Cardiac fibroblast (primary cell): Measurements from ENCODE around the gene ASTN2.

Experiments
- DNase-seq, 2 donors: peaks; one replicate each; pipeline versions ENCODE4 v3.0.0 to v3.0.0-alpha.2; 2010; ENCODE audit warnings: low read depth in 2 of 2
- H3K4me3 ChIP-seq, 2 donors: replicated peaks in 1 of 2; 1 replicate in 1 of 2; 2 replicates in 1 of 2; pipeline ENCODE4 v1.5.1; 2011; ENCODE audit warnings: low read depth in 2 of 2, low read length in 2 of 2, mild to moderate bottlenecking in 2 of 2, moderate library complexity in 1 of 2
- TF ChIP-seq, protein P1 (sequence below): IDR thresholded peaks from one replicate; pipeline ENCODE4 v1.5.1; 2011; ENCODE audit warnings: low read depth, mild to moderate bottlenecking, low read length, inconsistent platforms

ASTN2 gene

DNA sequence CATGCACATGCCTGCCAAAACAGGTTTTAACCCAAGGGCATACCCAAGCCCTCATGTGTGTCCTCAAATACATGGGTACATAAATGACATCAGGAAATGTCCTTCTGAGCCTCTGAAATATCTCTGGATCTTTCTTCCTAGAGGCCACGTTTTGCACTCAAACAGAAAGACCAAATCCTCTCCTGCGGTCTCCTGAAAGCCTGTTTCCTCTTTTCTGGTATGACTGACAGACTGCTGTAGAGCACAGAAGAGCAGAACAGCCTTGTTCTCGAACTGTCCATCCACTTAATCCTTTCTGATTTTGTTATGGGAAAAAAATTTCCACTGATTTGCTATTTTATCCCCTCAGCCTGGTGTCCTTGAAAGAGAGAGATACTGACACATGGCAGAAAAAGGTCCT is 107.2 kb downstream of the ASTN2 start:
- H3K4me3 ChIP-seq: no peak overlapping the region
- no peak for DNase-seq
- TF ChIP-seq, protein P1, sequence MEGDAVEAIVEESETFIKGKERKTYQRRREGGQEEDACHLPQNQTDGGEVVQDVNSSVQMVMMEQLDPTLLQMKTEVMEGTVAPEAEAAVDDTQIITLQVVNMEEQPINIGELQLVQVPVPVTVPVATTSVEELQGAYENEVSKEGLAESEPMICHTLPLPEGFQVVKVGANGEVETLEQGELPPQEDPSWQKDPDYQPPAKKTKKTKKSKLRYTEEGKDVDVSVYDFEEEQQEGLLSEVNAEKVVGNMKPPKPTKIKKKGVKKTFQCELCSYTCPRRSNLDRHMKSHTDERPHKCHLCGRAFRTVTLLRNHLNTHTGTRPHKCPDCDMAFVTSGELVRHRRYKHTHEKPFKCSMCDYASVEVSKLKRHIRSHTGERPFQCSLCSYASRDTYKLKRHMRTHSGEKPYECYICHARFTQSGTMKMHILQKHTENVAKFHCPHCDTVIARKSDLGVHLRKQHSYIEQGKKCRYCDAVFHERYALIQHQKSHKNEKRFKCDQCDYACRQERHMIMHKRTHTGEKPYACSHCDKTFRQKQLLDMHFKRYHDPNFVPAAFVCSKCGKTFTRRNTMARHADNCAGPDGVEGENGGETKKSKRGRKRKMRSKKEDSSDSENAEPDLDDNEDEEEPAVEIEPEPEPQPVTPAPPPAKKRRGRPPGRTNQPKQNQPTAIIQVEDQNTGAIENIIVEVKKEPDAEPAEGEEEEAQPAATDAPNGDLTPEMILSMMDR: no peak

DNA sequence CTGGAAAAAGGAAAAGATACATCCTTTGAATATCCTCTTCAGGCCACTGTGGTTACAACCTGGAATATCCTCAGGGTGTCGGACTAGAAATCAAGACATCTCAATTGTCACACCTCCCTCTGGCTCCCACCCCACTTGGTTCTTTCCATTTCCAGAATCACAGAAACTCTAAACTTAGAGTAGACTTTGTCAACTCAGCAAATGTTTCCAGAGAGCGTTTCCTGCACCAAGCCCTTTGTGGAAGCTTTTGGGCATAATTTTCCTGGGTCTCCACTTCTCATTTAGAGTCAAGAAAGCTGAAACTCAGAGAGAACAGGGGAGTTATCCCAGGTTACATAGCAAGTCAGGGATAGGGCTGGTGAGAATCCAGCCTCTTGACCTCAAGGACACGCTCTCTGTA is 108.8 kb downstream of the ASTN2 start:
- H3K4me3 ChIP-seq: no peak overlapping the region
- no peak for DNase-seq
- TF ChIP-seq, protein P1: no peak

DNA sequence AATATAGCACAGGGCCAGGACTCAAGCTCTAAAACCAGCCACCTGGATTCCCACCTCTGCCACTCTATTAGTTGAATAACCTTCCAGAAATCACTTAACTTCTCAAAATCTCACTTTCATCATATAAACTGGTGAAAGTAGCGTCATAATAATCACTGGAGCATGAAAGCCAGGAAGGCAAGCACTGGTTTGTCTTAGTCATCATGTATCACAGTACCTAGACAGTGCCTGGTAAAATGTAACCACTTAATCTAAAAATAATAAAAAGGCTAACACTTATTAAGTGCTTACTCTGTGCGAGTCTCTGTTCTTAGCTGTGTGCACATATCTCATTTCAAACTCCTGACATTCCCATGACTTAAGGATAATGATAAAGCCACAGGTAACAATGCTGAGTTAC is 109.4 kb downstream of the ASTN2 start:
- TF ChIP-seq, protein P1: no peak
- H3K4me3 ChIP-seq: no peak overlapping the region
- DNase-seq: no peak

DNA sequence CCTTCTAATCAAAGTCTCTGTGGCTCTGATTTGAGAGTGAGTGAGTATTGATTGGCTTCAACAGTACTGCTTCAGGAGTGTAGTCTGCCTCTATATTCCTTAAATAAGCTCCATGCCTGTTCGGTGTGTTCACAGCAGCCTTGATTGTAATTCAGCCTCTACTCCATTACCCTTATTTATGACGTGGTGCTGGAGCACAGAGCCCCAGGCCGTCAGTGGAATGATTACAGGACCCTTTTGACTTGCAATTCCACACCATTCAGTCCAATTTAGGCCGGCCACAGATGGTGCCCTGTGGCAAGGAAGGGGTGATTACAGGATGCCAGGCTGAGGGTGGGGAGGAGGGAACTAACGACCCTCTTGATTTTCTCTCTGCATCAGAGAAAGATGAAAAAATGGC is 110.3 kb downstream of the ASTN2 start:
- H3K4me3 ChIP-seq: no peak overlapping the region
- TF ChIP-seq, protein P1: no peak
- DNase-seq: no peak

DNA sequence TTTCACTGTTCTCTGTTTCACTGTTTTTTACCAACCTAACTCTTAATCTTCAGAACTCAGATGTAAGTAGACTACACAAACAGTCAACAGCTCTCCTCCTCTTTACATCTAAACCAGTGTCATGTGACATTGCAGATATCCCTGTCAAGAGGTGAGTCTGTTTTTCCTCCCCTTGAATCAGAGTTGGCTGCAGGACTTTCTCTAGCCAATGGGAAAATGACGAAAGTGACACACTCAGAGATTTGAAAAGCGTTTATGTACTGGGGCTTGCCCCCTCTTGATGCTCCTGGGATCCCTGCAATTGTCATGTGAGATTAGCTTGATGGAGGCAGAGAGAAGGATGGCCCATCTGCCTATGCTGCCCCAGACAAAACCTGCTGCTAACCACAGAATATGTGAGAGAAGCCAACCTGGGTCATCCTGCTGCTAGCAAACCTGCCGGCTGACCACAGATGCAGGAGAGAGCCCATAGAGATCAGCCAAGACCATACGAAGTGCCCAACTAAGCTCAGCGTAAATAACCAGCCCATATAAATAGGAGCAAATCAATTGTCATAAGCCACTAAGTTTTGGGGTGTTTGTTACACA is 111.1 kb downstream of the ASTN2 start:
- DNase-seq: no peak
- TF ChIP-seq, protein P1: no peak
- H3K4me3 ChIP-seq: no peak overlapping the region

DNA sequence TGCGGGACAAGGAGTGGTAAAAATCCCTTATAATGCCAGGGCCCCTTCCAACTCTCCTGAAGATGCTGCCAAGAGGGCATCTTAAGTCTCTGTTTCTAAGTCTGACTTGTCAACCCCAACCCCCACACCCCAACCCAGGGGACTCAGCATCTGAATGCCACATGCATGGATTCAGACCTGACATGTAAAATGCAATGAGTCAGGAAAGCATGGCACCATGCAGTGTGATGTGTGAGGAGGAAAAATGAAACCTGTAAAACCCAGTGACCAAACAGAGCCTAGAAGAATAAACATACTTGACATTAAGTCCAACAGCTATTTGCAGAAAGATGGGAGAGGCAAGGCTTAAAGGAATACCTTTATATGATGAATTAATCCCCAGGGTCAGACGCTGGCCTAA is 112.4 kb downstream of the ASTN2 start:
- TF ChIP-seq, protein P1: no peak
- DNase-seq: no peak
- H3K4me3 ChIP-seq: no peak overlapping the region
